Gastrocnemius medialis (tissue), 4 donors: ENCODE data around the gene CPSF4L. TPM values are rescaled to one million over a fixed set of nuclear protein-coding genes. Genes with fewer than 3 reads are reported as not detected.

Experiments
- ATAC-seq, 2 donors: fragments of 150-250 bp; one replicate each; pipeline ENCODE4 v1.9.1; 2016
- DNase-seq, 2 donors: peaks; one replicate each; pipeline ENCODE4 v3.0.0-alpha.2; 2019
- H3K27ac ChIP-seq, 4 donors: fragments of 200-600 bp; sonication (generic); 1 replicate in 1 of 4; 2 replicates in 3 of 4; pipeline ENCODE4 v1.5.1; 2016 to 2018; ENCODE audit warnings: mild to moderate bottlenecking in 2 of 4, moderate library complexity in 1 of 4
- H3K27me3 ChIP-seq, 3 donors: fragments of 200-600 bp; sonication (generic) in 2 of 3; 1 replicate in 1 of 3; 2 replicates in 2 of 3; pipeline versions ENCODE4 v1.5.1 to v1.6.0; 2016 to 2019; ENCODE audit warnings: mild to moderate bottlenecking in 1 of 3, moderate library complexity in 1 of 3
- H3K36me3 ChIP-seq, 2 donors: fragments of 200-600 bp; sonication (generic) in 1 of 2; one replicate each; pipeline ENCODE4 v1.5.1; 2017 to 2018
- H3K4me1 ChIP-seq, 2 donors: fragments of 200-600 bp; sonication (generic) in 1 of 2; one replicate each; pipeline ENCODE4 v1.5.1; 2016 to 2017; ENCODE audit warnings: mild to moderate bottlenecking in 2 of 2
- H3K4me3 ChIP-seq, 4 donors: fragments of 200-600 bp; sonication (generic) in 3 of 4; 1 replicate in 1 of 4; 2 replicates in 3 of 4; pipeline ENCODE4 v1.5.1; 2016 to 2019; ENCODE audit warnings: mild to moderate bottlenecking in 2 of 4
- H3K9me3 ChIP-seq, 3 donors: fragments of 200-600 bp; sonication (generic) in 2 of 3; 1 replicate in 1 of 3; 2 replicates in 2 of 3; pipeline ENCODE4 v1.5.1; 2016 to 2019
- POLR2A ChIP-seq, 2 donors: fragments of 450-650 bp; IDR thresholded peaks; one replicate each; pipeline ENCODE4 v1.6.1; 2017; ENCODE audit warnings: antibody characterized with exemption in 2 of 2, mild to moderate bottlenecking in 2 of 2, moderate library complexity in 2 of 2
- in situ Hi-C, 4 donors: fragments of 200-750 bp; cut with MboI; loops; one replicate each; pipeline versions ENCODE4 v1.15.0 to v1.8.0; 2017; ENCODE audit warnings: low sequenced_read_pairs in 4 of 4
- intact Hi-C: fragments of 100-400 bp; cut with DNase I; formaldehyde crosslinking; loops from one replicate; pipeline ENCODE4 v1.15.1; 2023; ENCODE audit warnings: low total_unique reads
- total RNA-seq, 4 donors: library from RNA; depleted of rRNA; stranded (reverse); fragments of >200 nt; gene quantifications; one replicate each; pipeline versions ENCODE4 v1.1.0 to v1.2.3, GENCODE V29; 2016
- TF ChIP-seq, protein P1 (sequence below), 5 experiments: fragments of 450-650 bp in 3 of 5; fragments of 200-600 bp in 2 of 5; sonication (generic) in 2 of 5; IDR thresholded peaks in 4 of 5; conservative IDR thresholded peaks in 1 of 5; 1 replicate in 4 of 5; 2 replicates in 1 of 5; pipeline ENCODE4 v1.5.1; 2016 to 2019; ENCODE audit warnings: antibody characterized with exemption in 5 of 5, mild to moderate bottlenecking in 3 of 5, moderate library complexity in 3 of 5

The CPSF4L gene
- total RNA-seq, 4 donors from 2014 or later, result not detected

- in situ Hi-C loops, result no loop called here
- DNase-seq (no peak), ATAC-seq (peak in 1 of 2 donors; percentile 42)
- peaks cover 38 to 57% of the 10 kb centered on the region in 2 donors for H3K4me1 ChIP-seq
- H3K4me3 ChIP-seq, result peak overlapping the region in 1 of 4 donors; percentile 31
- peak overlapping the region; percentile 12 to 69 (median 54) for H3K27ac ChIP-seq
- no peak for TF ChIP-seq POLR2A (IDR thresholded peaks at IDR 0.05)
- TF ChIP-seq, protein P1, sequence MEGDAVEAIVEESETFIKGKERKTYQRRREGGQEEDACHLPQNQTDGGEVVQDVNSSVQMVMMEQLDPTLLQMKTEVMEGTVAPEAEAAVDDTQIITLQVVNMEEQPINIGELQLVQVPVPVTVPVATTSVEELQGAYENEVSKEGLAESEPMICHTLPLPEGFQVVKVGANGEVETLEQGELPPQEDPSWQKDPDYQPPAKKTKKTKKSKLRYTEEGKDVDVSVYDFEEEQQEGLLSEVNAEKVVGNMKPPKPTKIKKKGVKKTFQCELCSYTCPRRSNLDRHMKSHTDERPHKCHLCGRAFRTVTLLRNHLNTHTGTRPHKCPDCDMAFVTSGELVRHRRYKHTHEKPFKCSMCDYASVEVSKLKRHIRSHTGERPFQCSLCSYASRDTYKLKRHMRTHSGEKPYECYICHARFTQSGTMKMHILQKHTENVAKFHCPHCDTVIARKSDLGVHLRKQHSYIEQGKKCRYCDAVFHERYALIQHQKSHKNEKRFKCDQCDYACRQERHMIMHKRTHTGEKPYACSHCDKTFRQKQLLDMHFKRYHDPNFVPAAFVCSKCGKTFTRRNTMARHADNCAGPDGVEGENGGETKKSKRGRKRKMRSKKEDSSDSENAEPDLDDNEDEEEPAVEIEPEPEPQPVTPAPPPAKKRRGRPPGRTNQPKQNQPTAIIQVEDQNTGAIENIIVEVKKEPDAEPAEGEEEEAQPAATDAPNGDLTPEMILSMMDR (IDR thresholded peaks at IDR 0.05 in 4 of 5, conservative IDR thresholded peaks at IDR 0.05 in 1 of 5), result no peak
- no peaks in the 10 kb centered on the region for H3K36me3 ChIP-seq
- intact Hi-C loops, result no loop called here
- H3K9me3 ChIP-seq, result no peaks in the 10 kb centered on the region
- no peaks in the 10 kb centered on the region for H3K27me3 ChIP-seq
These were observed 36.5 kb upstream of the CPSF4L start for GRCh38 chr17:73297934-73298861.

DNA sequence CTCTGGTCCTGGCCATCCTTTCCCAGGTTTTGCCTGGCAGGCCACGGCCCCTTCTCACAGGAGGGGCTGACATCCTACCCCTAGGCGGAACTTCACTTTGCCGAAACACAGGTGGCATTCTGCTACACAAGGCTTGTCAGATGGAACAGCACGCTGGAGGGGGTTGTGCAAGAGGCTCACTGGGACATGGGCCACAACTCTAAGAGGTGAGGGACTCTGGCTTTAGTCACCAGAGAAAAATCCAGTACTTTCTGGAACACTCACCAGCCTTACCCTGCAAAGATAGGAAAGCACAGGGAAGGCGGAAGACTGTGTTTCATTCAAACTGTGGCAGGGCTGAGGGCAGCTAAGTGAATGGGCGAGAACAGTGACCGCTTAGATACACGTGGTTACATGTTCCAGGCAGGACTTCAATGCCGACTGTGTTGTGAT lies 31.8 kb upstream of the CPSF4L start:
- ATAC-seq (peak; percentile 78 to 83), DNase-seq (peak; percentile 71 to 87)
- Histone ChIP-seq H3K36me3 (no peaks in the 10 kb centered on the region), H3K4me1 (peaks cover 67 to 74% of the 10 kb centered on the region in 2 donors), H3K27ac (peak overlapping the region; percentile 82 to 92 (median 86)), H3K4me3 (no peak overlapping the region), H3K27me3 (no peaks in the 10 kb centered on the region), H3K9me3 (no peaks in the 10 kb centered on the region)
- in situ Hi-C loops, result no loop called here
- intact Hi-C loops, result loop anchor here (2.0 kb wide), 1 partner anchor 17 kb away; no protein-coding TSS in a partner anchor
- no peak for TF ChIP-seq POLR2A (IDR thresholded peaks at IDR 0.05)
- TF ChIP-seq, protein P1 (IDR thresholded peaks at IDR 0.05 in 4 of 5, conservative IDR thresholded peaks at IDR 0.05 in 1 of 5), result no peak

DNA sequence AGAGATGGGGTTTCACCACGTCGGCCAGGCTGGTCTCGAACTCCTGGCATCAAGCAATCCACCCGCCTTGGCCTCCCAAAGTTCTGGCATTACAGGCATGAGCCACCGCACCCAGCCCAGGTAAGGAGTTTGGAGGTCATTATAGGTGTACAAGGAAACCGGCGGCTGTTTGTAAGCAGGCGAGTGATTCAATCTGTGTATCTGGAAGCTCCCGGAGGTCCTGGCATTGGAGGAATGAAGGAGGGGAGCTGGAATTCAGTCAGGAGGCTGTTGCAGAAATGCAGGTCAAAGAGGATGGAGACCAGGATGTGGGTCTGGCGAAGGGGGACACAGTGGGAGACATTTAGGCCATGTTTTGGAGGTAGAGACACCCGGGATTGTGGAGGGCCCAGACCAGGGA lies 31.4 kb upstream of the CPSF4L start:
- H3K36me3 ChIP-seq, result no peaks in the 10 kb centered on the region
- peak overlapping the region; percentile 82 to 92 (median 86) for H3K27ac ChIP-seq
- no peak for TF ChIP-seq POLR2A (IDR thresholded peaks at IDR 0.05)
- TF ChIP-seq, protein P1 (IDR thresholded peaks at IDR 0.05 in 4 of 5, conservative IDR thresholded peaks at IDR 0.05 in 1 of 5), result no peak
- in situ Hi-C loops (no loop called here), intact Hi-C loops (loop anchor here (2.0 kb wide), 1 partner anchor 18 kb away; no protein-coding TSS in a partner anchor)
- ATAC-seq (peak in 1 of 2 donors; percentile 2), DNase-seq (no peak)
- H3K9me3 ChIP-seq, result no peaks in the 10 kb centered on the region
- H3K27me3 ChIP-seq, result no peaks in the 10 kb centered on the region
- no peak overlapping the region for H3K4me3 ChIP-seq
- H3K4me1 ChIP-seq, result peaks cover 66 to 70% of the 10 kb centered on the region in 2 donors

GRCh38 chr17:73292031-73292531 lies 30.4 kb upstream of the CPSF4L start:
- in situ Hi-C loops (no loop called here), intact Hi-C loops (loop anchor here (2.0 kb wide), 1 partner anchor 19 kb away; no protein-coding TSS in a partner anchor)
- Histone ChIP-seq H3K27ac (peak overlapping the region; percentile 82 to 92 (median 86)), H3K9me3 (no peaks in the 10 kb centered on the region), H3K4me1 (peaks cover 70 to 73% of the 10 kb centered on the region in 2 donors), H3K27me3 (no peaks in the 10 kb centered on the region), H3K36me3 (no peaks in the 10 kb centered on the region), H3K4me3 (peak overlapping the region; percentile 6 to 37 (median 27))
- ATAC-seq, result peak; percentile 43 to 46
- peak; percentile 66 to 80 for DNase-seq
- no peak for TF ChIP-seq POLR2A (IDR thresholded peaks at IDR 0.05)
- TF ChIP-seq, protein P1 (IDR thresholded peaks at IDR 0.05 in 4 of 5, conservative IDR thresholded peaks at IDR 0.05 in 1 of 5), result no peak
